ENCODE results near the gene SRGAP3.

Gene SRGAP3

GRCh38 chr3:9165421-9165820, 84.0 kb downstream of the SRGAP3 start:
- H3K4me3 ChIP-seq (ENCODE audit: low read depth, low read length) = no peak overlapping the region
- H3K36me3 ChIP-seq (ENCODE audit: control insufficient read depth in 2 of 2, insufficient read depth in 1 of 2, low read length in 2 of 2) = no peaks in the 10 kb centered on the region
- H3K27ac ChIP-seq (ENCODE audit: extremely low read depth, low read depth, low read length) = no peak overlapping the region
- CTCF ChIA-PET = no interaction called here
- TF ChIP-seq FEZF1 (tag by site-specific recombination; IDR thresholded peaks at IDR 0.05) (no peak), ZNF248 (tag by site-specific recombination; IDR thresholded peaks at IDR 0.05) (no peak), ZNF701 (tag by site-specific recombination; IDR thresholded peaks at IDR 0.05) (no peak), ZNF10 (tag by site-specific recombination; IDR thresholded peaks at IDR 0.05) (no peak), ZNF157 (tag by site-specific recombination; IDR thresholded peaks at IDR 0.05) (no peak), ZNF645 (tag by site-specific recombination; IDR thresholded peaks at IDR 0.05) (no peak), ZNF621 (tag by site-specific recombination; IDR thresholded peaks at IDR 0.05) (no peak), ZNF2 (tag by site-specific recombination; IDR thresholded peaks at IDR 0.05) (no peak), SETDB1 (IDR thresholded peaks at IDR 0.05; ENCODE audit: insufficient read length, low read length) (no peak), ZNF140 (tag by site-specific recombination; IDR thresholded peaks at IDR 0.05) (no peak), ZXDB (tag by site-specific recombination; IDR thresholded peaks at IDR 0.05) (no peak)
- TF ChIP-seq, protein P1, sequence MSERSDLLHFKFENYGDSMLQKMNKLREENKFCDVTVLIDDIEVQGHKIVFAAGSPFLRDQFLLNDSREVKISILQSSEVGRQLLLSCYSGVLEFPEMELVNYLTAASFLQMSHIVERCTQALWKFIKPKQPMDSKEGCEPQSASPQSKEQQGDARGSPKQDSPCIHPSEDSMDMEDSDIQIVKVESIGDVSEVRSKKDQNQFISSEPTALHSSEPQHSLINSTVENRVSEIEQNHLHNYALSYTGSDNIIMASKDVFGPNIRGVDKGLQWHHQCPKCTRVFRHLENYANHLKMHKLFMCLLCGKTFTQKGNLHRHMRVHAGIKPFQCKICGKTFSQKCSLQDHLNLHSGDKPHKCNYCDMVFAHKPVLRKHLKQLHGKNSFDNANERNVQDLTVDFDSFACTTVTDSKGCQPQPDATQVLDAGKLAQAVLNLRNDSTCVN (tag by site-specific recombination; optimal IDR thresholded peaks at IDR 0.05) = no peak
- H3K9me3 ChIP-seq (ENCODE audit: control insufficient read depth, insufficient read depth, low read depth, low read length) = no peaks in the 10 kb centered on the region
- no peaks in the 10 kb centered on the region for H3K4me1 ChIP-seq (ENCODE audit: control insufficient read depth, insufficient read depth, low read length)
- POLR2A ChIA-PET = no interaction called here

- H3K4me1 ChIP-seq (ENCODE audit: control insufficient read depth, insufficient read depth, low read length) = peaks cover 8% of the 10 kb centered on the region
- H3K4me3 ChIP-seq (ENCODE audit: low read depth, low read length) = no peak overlapping the region
- no peaks in the 10 kb centered on the region for H3K9me3 ChIP-seq (ENCODE audit: control insufficient read depth, insufficient read depth, low read depth, low read length)
- H3K36me3 ChIP-seq (ENCODE audit: control insufficient read depth in 2 of 2, insufficient read depth in 1 of 2, low read length in 2 of 2) = no peaks in the 10 kb centered on the region
- POLR2A ChIA-PET = interaction anchor here (0.6 kb wide), 1 partner anchor 751 kb away, joined by 8 read pairs; no protein-coding TSS in a partner anchor
- H3K27ac ChIP-seq (ENCODE audit: extremely low read depth, low read depth, low read length) = no peak overlapping the region
- CTCF ChIA-PET = interaction anchor here (0.6 to 1.8 kb wide), 2 partner anchors 139 to 501 kb away, joined by 3 to 5 read pairs; no protein-coding TSS in a partner anchor
- TF ChIP-seq ZNF785 (tag by site-specific recombination; IDR thresholded peaks at IDR 0.05) = no peak
- no peak for TF ChIP-seq ZFP41 (tag by site-specific recombination; IDR thresholded peaks at IDR 0.05; ENCODE audit: borderline replicate concordance)
- no peak for TF ChIP-seq KLF7 (tag by site-specific recombination; IDR thresholded peaks at IDR 0.05; ENCODE audit: borderline replicate concordance)
- no peak for TF ChIP-seq ZNF140 (tag by site-specific recombination; IDR thresholded peaks at IDR 0.05)
- no peak for TF ChIP-seq ZNF645 (tag by site-specific recombination; IDR thresholded peaks at IDR 0.05)
- TF ChIP-seq, protein P2, sequence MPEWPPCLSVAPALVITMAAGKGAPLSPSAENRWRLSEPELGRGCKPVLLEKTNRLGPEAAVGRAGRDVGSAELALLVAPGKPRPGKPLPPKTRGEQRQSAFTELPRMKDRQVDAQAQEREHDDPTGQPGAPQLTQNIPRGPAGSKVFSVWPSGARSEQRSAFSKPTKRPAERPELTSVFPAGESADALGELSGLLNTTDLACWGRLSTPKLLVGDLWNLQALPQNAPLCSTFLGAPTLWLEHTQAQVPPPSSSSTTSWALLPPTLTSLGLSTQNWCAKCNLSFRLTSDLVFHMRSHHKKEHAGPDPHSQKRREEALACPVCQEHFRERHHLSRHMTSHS (tag by site-specific recombination; IDR thresholded peaks at IDR 0.05) = no peak
- TF ChIP-seq ZNF274 (IDR thresholded peaks at IDR 0.05; ENCODE audit: low read length) = no peak
- no peak for TF ChIP-seq ZNF274 (tag by site-specific recombination; IDR thresholded peaks at IDR 0.05; ENCODE audit: borderline replicate concordance)
- TF ChIP-seq ZNF544 (tag by site-specific recombination; IDR thresholded peaks at IDR 0.05) = no peak
- no peak for TF ChIP-seq PRDM6 (tag by site-specific recombination; IDR thresholded peaks at IDR 0.05)
- TF ChIP-seq, protein P3, sequence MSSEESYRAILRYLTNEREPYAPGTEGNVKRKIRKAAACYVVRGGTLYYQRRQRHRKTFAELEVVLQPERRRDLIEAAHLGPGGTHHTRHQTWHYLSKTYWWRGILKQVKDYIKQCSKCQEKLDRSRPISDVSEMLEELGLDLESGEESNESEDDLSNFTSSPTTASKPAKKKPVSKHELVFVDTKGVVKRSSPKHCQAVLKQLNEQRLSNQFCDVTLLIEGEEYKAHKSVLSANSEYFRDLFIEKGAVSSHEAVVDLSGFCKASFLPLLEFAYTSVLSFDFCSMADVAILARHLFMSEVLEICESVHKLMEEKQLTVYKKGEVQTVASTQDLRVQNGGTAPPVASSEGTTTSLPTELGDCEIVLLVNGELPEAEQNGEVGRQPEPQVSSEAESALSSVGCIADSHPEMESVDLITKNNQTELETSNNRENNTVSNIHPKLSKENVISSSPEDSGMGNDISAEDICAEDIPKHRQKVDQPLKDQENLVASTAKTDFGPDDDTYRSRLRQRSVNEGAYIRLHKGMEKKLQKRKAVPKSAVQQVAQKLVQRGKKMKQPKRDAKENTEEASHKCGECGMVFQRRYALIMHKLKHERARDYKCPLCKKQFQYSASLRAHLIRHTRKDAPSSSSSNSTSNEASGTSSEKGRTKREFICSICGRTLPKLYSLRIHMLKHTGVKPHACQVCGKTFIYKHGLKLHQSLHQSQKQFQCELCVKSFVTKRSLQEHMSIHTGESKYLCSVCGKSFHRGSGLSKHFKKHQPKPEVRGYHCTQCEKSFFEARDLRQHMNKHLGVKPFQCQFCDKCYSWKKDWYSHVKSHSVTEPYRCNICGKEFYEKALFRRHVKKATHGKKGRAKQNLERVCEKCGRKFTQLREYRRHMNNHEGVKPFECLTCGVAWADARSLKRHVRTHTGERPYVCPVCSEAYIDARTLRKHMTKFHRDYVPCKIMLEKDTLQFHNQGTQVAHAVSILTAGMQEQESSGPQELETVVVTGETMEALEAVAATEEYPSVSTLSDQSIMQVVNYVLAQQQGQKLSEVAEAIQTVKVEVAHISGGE (tag by site-specific recombination; conservative IDR thresholded peaks at IDR 0.05; ENCODE audit: low read depth) = no peak
- no peak; the same call in 1 of the 2 replicates for TF ChIP-seq SCRT2 (tag by site-specific recombination; IDR thresholded peaks at IDR 0.05)
- no peak for TF ChIP-seq YY2 (tag by site-specific recombination; IDR thresholded peaks at IDR 0.05)
- no peak for TF ChIP-seq IKZF3 (tag by site-specific recombination; IDR thresholded peaks at IDR 0.05)
- TF ChIP-seq ZBTB48 (tag by site-specific recombination; IDR thresholded peaks at IDR 0.05) = no peak
- TF ChIP-seq ZNF843 (tag by site-specific recombination; IDR thresholded peaks at IDR 0.05) = no peak
- no peak for TF ChIP-seq ZNF211 (tag by site-specific recombination; IDR thresholded peaks at IDR 0.05; ENCODE audit: low read depth)
- TF ChIP-seq ZNF561 (tag by site-specific recombination; IDR thresholded peaks at IDR 0.05; ENCODE audit: borderline replicate concordance) = no peak
Measured at GRCh38 chr3:9163289-9163688, 86.2 kb downstream of the SRGAP3 start.
